Measurements from ENCODE around the gene CEP57L1.

- TF ChIP-seq, protein P1, sequence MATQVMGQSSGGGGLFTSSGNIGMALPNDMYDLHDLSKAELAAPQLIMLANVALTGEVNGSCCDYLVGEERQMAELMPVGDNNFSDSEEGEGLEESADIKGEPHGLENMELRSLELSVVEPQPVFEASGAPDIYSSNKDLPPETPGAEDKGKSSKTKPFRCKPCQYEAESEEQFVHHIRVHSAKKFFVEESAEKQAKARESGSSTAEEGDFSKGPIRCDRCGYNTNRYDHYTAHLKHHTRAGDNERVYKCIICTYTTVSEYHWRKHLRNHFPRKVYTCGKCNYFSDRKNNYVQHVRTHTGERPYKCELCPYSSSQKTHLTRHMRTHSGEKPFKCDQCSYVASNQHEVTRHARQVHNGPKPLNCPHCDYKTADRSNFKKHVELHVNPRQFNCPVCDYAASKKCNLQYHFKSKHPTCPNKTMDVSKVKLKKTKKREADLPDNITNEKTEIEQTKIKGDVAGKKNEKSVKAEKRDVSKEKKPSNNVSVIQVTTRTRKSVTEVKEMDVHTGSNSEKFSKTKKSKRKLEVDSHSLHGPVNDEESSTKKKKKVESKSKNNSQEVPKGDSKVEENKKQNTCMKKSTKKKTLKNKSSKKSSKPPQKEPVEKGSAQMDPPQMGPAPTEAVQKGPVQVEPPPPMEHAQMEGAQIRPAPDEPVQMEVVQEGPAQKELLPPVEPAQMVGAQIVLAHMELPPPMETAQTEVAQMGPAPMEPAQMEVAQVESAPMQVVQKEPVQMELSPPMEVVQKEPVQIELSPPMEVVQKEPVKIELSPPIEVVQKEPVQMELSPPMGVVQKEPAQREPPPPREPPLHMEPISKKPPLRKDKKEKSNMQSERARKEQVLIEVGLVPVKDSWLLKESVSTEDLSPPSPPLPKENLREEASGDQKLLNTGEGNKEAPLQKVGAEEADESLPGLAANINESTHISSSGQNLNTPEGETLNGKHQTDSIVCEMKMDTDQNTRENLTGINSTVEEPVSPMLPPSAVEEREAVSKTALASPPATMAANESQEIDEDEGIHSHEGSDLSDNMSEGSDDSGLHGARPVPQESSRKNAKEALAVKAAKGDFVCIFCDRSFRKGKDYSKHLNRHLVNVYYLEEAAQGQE (IDR thresholded peaks at IDR 0.05; ENCODE audit: insufficient replicate concordance, low read depth), result no peak
- TF ChIP-seq CTCF (IDR thresholded peaks at IDR 0.05; ENCODE audit: insufficient read depth, low read length), result no peak
These were observed 39.5 kb upstream of the CEP57L1 start for GRCh38 chr6:109055771-109056235.

All from HL-60 (cell line).